Measurements from ENCODE around the gene IFNL4.

- TF ChIP-seq CTCF (IDR thresholded peaks at IDR 0.05; ENCODE audit: insufficient read depth, low read depth, low read length): no peak
- TF ChIP-seq EZH2 (IDR thresholded peaks at IDR 0.05; ENCODE audit: insufficient read depth, low read length): no peak
Observed at GRCh38 chr19:39284032-39284431, 35.4 kb upstream of the IFNL4 start.

Measured in astrocyte (in vitro differentiated cells and primary cell).